LoVo (cell line): ENCODE measurements around the gene IGDCC3.
A peak's percentile ranks its signal among the peaks of the same experiment; 100 is the strongest.
"Not testable (repeated sequence)": the region's sequence is repeated elsewhere in the genome, so short reads cannot be mapped to it uniquely, and the experiment has no call there.

ENCODE experiments used
- DNase-seq: peaks from one replicate; pipeline ENCODE4 v3.0.0-alpha.2; 2016; ENCODE audit warnings: low spot score

Gene IGDCC3

GRCh38 chr15:65406424-65407000 lies 28.7 kb upstream of the IGDCC3 start:
- DNase-seq = no peak

- no peak for DNase-seq
Measured at GRCh38 chr15:65405791-65406423, 28.1 kb upstream of the IGDCC3 start.

GRCh38 chr15:65404186-65404872 lies 26.5 kb upstream of the IGDCC3 start:
- DNase-seq = no peak

- no peak for DNase-seq
Measured at GRCh38 chr15:65402961-65403360, 25.2 kb upstream of the IGDCC3 start.

- no peak for DNase-seq
Measured at GRCh38 chr15:65401611-65402240, 23.9 kb upstream of the IGDCC3 start.

GRCh38 chr15:65400760-65401610 lies 23.2 kb upstream of the IGDCC3 start:
- DNase-seq = peak; percentile 48

GRCh38 chr15:65399997-65400396 lies 22.2 kb upstream of the IGDCC3 start:
- DNase-seq = no peak

GRCh38 chr15:65399001-65399706 lies 21.4 kb upstream of the IGDCC3 start:
- no peak for DNase-seq

- not testable (repeated sequence) for DNase-seq
Measured at GRCh38 chr15:65398486-65398885, 20.7 kb upstream of the IGDCC3 start.

GRCh38 chr15:65396965-65397317 lies 19.1 kb upstream of the IGDCC3 start:
- no peak for DNase-seq

GRCh38 chr15:65396283-65396964 lies 18.6 kb upstream of the IGDCC3 start:
- no peak for DNase-seq

- no peak for DNase-seq
Measured at GRCh38 chr15:65395567-65396202, 17.9 kb upstream of the IGDCC3 start.

- DNase-seq = no peak
Measured at GRCh38 chr15:65394936-65395335, 17.1 kb upstream of the IGDCC3 start.

GRCh38 chr15:65394280-65394789 lies 16.5 kb upstream of the IGDCC3 start:
- DNase-seq = no peak

GRCh38 chr15:65393557-65393956 lies 15.8 kb upstream of the IGDCC3 start:
- no peak for DNase-seq

- no peak for DNase-seq
Measured at GRCh38 chr15:65393091-65393490, 15.3 kb upstream of the IGDCC3 start.

- DNase-seq = no peak
Measured at GRCh38 chr15:65392368-65392767, 14.6 kb upstream of the IGDCC3 start.

- DNase-seq = no peak
Measured at GRCh38 chr15:65391732-65392131, 13.9 kb upstream of the IGDCC3 start.

- DNase-seq = no peak
Measured at GRCh38 chr15:65390447-65390846, 12.6 kb upstream of the IGDCC3 start.

GRCh38 chr15:65389226-65389625 lies 11.4 kb upstream of the IGDCC3 start:
- DNase-seq = no peak
